ENCODE measurements around the gene LTBP2.

Gene LTBP2

DNA sequence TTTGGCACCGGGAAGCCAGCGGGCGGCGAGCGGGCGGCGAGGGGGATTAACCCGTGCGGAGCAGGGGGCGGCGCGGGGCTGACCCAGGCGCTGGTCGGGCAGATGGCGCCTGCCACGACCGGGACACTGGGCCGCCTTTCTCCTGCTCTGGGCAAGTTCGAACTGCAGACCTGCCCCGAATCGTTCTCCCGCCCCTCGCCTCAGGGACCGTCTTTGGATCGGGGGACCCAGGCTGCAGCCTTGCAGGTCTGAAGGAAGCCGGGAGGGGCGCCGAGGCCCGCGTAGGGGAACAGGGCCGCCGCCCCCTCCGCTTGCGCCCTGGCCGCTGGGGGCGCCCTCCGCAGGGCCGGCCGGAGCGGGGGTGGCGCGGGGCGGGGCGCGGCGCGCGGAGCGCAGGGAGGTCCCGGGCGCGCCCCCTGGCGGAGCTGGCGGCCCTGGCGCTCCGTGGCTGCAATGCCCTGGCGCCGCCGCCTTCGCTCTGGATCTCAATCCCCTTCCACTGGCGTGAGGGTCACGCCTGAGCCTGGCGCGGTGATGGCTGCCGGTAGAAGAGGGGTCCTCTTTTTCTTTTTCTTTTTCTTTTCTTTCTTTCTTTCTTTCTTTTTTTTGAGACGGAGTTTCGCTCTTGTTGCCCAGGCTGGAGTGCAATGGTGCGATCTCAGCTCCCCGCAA, 449 bp upstream of the LTBP2 start:
- peak in 1 of 2 experiments; percentile 58 for DNase-seq (ENCODE audit: low read depth in 2 of 2)

DNA sequence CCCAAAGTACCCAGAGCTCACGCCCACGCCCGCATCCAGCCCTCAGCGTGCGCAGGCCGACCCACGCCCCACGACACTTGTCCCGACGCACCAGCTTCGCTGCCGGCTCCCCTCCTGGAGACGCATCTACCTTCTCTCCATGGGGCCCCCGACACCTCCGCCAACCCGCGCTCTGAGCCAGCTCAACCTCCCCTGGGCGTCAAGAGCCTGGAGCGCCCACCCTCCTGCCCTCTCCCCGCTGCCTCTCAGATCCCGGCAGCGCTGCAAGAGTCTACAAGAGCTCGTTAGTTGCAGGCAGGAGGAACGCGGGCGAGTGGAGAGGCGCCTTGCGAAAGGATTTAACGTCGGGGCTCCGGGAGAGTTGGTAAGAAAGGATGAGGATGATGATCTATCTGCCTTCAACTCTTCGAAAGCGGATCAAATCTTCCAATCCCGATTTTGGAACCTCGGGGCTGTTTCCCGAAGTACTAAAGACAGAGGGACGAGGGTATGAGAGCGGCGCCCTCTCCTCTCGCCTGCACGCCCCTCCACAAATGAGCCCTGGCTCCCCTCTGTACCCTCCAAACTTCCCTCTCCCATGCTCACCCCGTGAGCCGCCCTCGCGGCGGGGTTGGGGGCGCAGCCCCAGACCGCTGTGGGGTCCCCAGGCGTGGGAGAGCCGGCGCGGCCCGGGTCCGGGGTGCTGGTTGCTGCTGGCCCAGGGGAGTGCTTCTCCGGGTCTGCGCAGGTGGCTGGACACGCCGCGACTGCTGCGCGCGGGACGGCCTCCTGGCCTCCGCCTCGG, 979 bp downstream of the LTBP2 start:
- DNase-seq (ENCODE audit: low read depth in 2 of 2): no peak

DNA sequence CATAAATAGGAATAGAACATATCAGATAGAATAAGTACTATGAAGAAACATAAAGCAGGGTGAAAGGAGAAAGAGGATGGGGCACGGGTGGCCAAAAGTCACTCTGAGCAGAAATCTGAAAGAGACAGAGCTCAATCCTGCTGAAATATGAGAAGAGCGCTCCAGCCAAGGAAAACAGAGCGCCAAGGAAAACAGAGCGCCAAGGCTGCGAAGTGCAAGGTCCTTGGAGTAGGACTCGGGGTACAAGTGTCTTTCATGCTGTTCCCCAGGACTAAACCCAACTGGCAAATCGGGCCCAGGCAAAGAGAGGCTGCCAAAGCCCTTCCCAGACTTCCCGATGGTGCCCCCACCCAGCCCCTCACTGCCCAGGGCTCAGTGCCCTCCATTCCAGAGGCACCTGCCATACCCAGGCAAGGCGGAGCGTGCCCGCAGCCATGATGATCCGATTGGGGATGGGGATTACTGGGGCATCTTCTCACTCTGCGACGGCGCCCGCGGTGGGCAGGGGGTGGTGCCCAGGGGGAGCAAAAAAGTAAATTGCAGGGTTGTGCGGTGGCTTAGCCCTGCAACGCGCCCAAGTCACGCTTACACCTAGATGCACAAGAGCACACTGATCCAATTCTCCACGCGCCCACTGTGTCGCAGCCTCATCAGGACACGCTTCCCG, 1.7 kb downstream of the LTBP2 start:
- DNase-seq (ENCODE audit: low read depth in 2 of 2): no peak

DNA sequence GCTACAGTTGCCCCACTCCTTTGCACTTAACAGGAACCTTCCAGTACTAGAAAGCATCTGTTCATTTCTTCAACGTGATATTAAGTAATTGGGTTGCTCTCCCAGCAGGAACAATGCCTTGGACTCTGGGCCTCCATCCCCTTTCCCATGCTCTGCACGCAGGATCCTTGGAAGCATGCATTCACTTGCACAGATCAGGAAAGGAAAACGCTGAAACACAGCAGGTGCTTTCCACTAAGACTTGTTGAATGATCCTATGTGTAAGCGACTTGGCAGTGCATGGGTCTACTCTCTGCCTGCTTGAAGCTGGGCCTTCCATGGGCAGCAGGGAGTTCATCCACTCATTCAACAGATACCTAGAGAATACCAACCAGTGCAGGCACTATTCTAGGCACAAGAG, 2.3 kb downstream of the LTBP2 start:
- DNase-seq (ENCODE audit: low read depth in 2 of 2): no peak

DNA sequence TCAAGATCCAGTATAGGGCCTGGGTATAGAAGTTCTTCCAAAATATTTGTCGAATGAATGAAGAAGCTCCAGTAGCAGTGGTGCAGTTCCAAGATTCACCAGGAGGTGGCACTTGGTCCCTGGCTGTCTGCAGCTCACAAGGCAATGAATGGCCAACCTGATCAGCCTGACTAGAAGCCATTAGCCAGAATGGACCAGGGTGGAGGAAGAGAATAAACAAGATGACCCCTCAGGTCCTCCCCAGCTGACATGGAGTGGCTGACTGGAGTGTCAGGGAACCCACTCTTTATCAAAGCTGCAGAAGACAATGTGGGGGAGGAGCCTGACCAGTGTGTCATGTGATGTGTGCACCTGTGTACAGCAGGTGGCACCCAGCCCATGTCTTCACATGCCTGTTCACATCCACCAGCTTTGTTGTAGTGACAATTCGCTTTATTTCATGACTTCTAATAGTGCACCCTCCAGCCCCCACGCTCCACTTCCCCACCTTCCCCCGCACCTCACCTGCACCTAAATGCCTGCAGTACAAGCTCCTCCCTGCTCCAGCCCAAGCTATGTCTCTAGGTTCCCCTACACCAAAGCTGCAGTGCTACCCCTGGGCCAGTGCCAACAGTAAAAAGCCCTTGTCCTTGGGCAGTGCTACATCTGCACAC, 3.0 kb downstream of the LTBP2 start:
- DNase-seq (ENCODE audit: low read depth in 2 of 2): peak; percentile 60 to 62

GRCh38 chr14:74606727-74607126, 5.3 kb downstream of the LTBP2 start:
- DNase-seq (ENCODE audit: low read depth in 2 of 2): no peak

DNA sequence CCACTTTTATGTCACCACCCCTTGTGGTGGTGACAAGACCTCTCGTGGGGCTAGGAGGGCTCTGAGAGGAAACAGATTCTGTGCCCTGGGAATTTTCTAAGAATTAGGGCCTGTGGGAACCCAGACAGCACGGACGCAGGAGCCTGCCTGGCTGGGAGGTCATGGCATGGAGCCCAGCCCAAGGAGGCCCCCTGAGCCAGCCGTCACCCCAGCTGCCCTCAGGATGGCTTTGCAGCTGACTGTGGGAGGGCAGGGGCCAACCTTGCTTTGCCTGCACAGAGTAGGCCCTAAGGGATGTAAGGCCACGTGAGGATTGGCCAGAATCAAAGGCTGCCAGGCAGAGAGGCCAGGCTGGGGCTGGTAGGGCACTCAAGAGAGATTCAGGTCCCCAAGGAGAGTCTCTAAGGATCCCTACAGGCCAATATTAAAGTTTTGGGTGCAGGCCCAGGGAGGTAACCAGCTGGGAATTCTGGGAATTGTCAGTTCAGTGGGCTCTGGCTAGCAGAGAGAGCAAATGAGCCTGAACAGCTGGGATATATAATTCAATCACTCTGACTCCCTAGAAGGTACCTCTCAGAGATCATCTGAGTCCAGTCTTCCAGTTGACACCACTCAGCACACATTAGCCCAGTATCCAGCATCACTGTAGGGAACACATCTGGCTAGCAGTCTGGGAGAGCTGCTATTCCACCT, 6.4 kb downstream of the LTBP2 start:
- no peak for DNase-seq (ENCODE audit: low read depth in 2 of 2)

- no peak for DNase-seq (ENCODE audit: low read depth in 2 of 2)
These were observed 7.1 kb downstream of the LTBP2 start for GRCh38 chr14:74604911-74605310.

GRCh38 chr14:74604157-74604556, 7.9 kb downstream of the LTBP2 start:
- no peak for DNase-seq (ENCODE audit: low read depth in 2 of 2)

DNA sequence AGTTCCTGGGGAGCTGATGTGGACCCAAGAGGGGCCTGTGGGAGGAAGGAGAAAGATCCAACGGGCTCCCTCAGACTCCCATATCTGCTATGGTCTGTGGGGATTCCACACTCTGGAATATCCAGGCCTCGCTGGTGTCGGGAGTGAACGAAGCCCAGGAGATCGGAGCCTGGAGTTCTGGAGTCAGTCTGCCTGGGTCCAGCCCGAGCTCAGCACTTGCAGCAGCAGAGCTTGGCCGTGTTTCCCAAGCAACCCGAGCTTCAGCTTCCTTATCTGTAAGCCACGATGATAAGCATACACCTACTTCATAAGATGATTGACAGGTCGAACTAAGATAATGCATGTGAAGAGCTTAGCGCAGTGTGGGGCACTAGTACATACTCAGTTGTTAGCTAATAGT, 10.1 kb downstream of the LTBP2 start:
- no peak for DNase-seq (ENCODE audit: low read depth in 2 of 2)

- DNase-seq (ENCODE audit: low read depth in 2 of 2): no peak
These were observed 12.1 kb downstream of the LTBP2 start for GRCh38 chr14:74599946-74600345.

GRCh38 chr14:74599321-74599761, 12.7 kb downstream of the LTBP2 start:
- DNase-seq (ENCODE audit: low read depth in 2 of 2): no peak

DNA sequence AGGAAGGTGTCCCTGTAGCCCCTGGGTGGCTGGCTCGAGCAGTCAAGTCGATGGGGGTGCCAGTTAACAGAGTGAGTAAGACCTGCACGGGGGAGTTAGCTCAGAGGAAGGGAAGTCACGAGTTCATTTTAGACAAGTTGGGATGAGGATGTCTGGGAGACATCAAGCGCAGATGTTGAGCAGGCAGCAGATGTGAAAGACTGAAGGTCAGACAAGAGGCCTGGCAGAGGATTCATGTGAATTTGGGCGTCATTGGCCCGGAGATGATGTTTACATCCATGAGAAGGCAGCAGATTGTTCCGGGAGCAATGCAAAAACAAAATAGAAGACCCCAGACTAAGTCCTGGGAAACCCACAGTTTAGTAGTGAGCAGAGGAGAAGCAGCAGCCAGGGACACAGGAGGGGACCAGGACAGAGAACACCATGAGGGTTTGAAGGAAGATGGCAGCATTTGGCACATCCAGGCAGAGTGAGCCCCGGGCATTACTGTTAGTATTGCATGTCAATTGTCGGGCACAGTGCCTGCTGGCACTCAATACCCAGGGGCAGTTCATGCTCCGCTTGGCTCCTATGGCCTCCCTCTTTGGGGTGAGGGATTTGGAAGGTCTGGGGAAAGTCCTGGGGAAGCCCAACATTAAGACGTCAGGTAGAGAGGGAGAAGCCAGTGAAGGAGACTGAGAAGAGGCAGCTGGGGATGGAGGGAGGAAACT, 15.1 kb downstream of the LTBP2 start:
- DNase-seq (ENCODE audit: low read depth in 2 of 2): no peak

DNA sequence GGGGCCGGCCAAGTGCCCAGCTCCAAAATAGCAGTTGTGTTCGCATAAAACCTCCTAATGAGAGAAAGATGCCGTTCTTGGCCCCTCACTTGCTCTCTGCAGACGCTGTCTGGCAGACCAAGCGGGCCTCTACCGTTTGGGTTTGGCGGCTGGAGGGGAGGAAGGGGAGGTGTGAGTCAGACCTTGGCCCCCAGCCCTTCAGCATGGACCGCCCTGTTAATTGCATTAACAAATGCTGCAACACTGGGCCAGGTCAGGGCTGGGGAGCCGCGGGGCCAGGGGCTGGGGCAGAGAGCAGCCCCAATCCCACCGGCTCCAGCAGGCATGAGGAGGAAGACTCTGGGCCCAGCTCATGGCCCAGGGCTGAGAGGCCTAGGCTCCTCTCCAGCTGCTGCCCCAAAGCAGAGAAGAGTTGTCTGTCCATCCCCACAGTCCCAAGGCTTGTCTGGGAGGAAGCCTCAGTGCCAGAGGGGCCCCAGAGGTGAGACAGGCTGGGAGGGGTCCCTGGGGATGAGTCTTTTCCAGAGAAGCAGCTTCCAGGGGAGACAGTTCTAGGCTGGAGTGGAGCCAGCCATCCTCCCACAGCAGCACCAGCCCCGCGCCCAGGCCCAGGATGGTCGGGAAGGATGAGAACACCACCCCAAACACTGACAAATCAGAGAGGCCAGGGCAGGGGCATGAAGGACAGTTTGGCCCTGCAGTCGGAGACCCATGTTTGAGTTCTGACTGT, 16.9 kb downstream of the LTBP2 start:
- peak in 1 of 2 experiments; percentile 63 for DNase-seq (ENCODE audit: low read depth in 2 of 2)

DNA sequence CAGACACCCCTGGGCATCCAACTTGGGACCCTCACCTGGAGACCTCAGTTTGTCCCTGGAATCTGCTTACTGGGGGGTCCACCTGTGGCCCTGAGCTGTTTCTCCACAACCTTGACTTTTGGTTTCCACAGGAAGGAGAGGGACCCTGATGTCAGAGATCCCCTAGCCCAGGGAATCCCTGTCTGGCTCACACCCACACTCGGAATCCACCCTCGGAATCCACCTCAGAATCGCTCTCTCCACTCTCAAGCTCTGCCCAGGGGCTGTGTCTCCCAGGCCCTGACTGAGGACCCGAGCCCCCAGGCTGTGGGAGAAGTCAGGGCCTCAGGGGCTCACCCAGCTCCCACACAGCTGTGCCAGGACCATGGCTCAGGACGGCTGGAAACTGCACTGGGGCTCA, 17.4 kb downstream of the LTBP2 start:
- no peak for DNase-seq (ENCODE audit: low read depth in 2 of 2)

- no peak for DNase-seq (ENCODE audit: low read depth in 2 of 2)
These were observed 18.0 kb downstream of the LTBP2 start for GRCh38 chr14:74594029-74594428.

- DNase-seq (ENCODE audit: low read depth in 2 of 2): no peak
These were observed 18.6 kb downstream of the LTBP2 start for GRCh38 chr14:74593241-74593953.

DNA sequence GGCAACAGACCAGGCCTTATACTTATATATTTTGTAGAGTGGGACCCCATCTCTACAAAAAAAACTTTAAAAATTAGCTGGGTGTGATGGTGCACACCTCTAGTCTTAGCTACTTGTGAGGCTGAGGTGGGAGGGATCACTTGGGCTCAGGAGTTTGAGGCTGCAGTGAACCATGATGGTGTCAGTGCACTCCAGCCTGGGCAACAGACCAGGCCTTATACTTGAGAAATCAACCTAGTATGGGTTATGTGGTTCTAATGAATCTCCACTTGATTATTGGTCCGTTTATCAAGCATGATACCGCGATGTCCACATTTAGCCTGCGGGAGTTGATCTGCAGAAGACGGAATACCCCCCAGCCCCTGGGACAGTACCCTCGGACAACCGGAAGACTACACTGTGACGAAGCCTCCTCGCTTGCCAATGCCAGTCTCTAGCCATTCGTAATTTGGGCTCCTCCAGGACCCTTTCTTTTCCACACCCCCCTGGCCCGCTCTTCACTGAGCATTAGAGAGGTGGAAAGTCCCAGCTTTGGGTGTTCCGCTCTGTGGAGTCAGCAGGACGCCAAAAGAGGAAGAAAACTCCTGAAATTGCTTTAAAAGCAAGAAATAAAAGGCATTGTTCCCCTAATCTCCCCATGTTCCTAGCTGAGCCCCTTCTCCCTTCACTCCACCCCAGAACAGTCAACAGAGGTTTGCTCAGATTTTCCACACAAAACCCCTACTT, 19.4 kb downstream of the LTBP2 start:
- no peak for DNase-seq (ENCODE audit: low read depth in 2 of 2)

- DNase-seq (ENCODE audit: low read depth in 2 of 2): no peak
These were observed 20.1 kb downstream of the LTBP2 start for GRCh38 chr14:74591899-74592298.

All from fibroblast of skin of left biceps (primary cell).